ENCODE data around the gene MGARP. TPM values are rescaled to one million over a fixed set of nuclear protein-coding genes. Genes with fewer than 3 reads are reported as not detected.

The MGARP gene
- total RNA-seq, 2 experiments from 2014 or later, result not detected

DNA sequence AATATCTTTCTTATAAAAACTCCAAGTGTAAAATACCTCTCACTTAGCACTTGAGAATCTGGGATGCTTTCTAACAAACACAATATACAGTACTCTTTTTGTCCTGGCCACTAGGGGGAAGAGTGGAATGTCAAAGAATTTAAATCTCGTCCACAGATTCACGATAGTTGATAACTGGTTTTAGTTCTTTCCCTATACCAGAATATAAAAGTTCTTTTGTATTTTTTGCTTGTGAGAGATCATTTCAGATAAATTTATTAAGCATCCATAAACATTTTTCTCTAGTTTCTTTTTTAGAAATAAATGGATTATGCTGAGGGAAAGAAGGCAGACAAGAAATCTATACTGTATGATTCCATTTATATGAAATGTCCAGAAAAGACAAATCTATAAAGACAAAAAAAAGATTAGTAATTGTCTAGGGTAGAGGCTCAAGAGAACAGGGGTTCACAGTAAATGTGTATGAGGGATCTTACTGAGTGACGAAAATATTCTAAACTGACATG is 50.4 kb downstream of the MGARP start:
- POLR2A ChIA-PET, result no interaction called here
- peak; percentile 71 for ATAC-seq (ENCODE audit: poor library complexity)
- no peaks in the 10 kb centered on the region for H3K36me3 Mint-ChIP-seq (ENCODE audit: low read depth)

DNA sequence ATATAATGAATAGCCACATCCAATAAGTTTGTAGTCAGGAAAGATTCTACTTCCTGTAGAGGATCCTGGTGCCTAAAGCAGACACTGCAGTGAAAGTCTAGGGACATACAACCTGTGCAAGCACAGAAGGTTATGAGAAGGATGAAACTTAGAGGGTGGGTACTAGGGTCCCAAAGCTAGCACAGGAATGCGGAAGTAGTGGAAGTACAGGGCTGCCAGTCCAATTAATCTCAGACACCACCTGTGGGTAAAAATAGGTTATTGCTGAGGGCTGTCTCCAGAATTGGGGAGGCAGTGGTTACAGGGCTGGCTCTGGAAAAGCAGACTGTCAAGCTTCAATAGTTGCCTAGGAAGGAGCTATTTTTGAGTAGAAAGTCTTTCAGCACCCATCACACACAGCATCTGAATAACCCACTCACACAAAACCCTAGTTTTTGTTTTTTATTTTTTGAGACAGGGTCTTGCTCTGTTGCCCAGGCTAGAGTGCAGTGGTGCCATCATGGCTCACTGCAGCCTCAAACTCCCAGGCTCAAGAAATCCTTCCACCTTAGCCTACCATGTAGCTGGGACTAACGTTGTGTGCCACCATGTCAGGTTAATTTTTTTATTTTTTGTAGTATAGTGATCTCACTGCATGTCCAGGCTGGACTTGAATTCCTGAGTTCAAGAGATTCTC is 52.2 kb downstream of the MGARP start:
- intact Hi-C loops (cut with DNase I, micrococcal nuclease), result loop anchor here (2.0 to 10.0 kb wide), 5 partner anchors 67 to 307 kb away; no protein-coding TSS in a partner anchor
- CTCF ChIA-PET, result interaction anchor here (0.7 to 2.6 kb wide), 4 partner anchors 68 to 423 kb away, joined by 3 to 10 read pairs (median 4); no protein-coding TSS in a partner anchor

More for the DNA sequence above, 50.4 kb downstream of the MGARP start:
- Mint-ChIP-seq H3K4me1 (ENCODE audit: low read depth) (no peaks in the 10 kb centered on the region), H3K27ac (no peak overlapping the region), H3K4me3 (no peak overlapping the region), H3K27me3 (no peaks in the 10 kb centered on the region), H3K9me3 (no peaks in the 10 kb centered on the region)
- H3K4me1 ChIP-seq (ENCODE audit: insufficient read depth, low read length), result no peaks in the 10 kb centered on the region
- CTCF ChIA-PET, result interaction anchor here (0.9 to 2.6 kb wide), 2 partner anchors 66 to 72 kb away, joined by 3 to 10 read pairs; partner anchors contain the start of gene NAA15
- TF ChIP-seq, protein P1, sequence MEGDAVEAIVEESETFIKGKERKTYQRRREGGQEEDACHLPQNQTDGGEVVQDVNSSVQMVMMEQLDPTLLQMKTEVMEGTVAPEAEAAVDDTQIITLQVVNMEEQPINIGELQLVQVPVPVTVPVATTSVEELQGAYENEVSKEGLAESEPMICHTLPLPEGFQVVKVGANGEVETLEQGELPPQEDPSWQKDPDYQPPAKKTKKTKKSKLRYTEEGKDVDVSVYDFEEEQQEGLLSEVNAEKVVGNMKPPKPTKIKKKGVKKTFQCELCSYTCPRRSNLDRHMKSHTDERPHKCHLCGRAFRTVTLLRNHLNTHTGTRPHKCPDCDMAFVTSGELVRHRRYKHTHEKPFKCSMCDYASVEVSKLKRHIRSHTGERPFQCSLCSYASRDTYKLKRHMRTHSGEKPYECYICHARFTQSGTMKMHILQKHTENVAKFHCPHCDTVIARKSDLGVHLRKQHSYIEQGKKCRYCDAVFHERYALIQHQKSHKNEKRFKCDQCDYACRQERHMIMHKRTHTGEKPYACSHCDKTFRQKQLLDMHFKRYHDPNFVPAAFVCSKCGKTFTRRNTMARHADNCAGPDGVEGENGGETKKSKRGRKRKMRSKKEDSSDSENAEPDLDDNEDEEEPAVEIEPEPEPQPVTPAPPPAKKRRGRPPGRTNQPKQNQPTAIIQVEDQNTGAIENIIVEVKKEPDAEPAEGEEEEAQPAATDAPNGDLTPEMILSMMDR (IDR thresholded peaks at IDR 0.05), result peak; percentile 82
- peak in 4 of 14 experiments; percentile 17 to 71 (median 67) for DNase-seq
- no peak overlapping the region for H3K4me3 ChIP-seq (ENCODE audit: low read length)
- H3K27me3 ChIP-seq (ENCODE audit: control insufficient read depth in 1 of 2, insufficient read depth in 2 of 2, low read length in 2 of 2), result no peaks in the 10 kb centered on the region
- no peaks in the 10 kb centered on the region for H3K36me3 ChIP-seq (ENCODE audit: insufficient read depth, low read length)
- intact Hi-C loops (cut with DNase I, micrococcal nuclease), result loop anchor here (1.0 to 10.0 kb wide), 7 partner anchors 65 to 425 kb away; no protein-coding TSS in a partner anchor
- no peak overlapping the region for H3K27ac ChIP-seq (ENCODE audit: low read depth in 1 of 2, low read length in 2 of 2)
- no peaks in the 10 kb centered on the region for H3K9me3 ChIP-seq (ENCODE audit: control insufficient read depth in 1 of 2, insufficient read depth in 1 of 2, low read length in 2 of 2)

DNA sequence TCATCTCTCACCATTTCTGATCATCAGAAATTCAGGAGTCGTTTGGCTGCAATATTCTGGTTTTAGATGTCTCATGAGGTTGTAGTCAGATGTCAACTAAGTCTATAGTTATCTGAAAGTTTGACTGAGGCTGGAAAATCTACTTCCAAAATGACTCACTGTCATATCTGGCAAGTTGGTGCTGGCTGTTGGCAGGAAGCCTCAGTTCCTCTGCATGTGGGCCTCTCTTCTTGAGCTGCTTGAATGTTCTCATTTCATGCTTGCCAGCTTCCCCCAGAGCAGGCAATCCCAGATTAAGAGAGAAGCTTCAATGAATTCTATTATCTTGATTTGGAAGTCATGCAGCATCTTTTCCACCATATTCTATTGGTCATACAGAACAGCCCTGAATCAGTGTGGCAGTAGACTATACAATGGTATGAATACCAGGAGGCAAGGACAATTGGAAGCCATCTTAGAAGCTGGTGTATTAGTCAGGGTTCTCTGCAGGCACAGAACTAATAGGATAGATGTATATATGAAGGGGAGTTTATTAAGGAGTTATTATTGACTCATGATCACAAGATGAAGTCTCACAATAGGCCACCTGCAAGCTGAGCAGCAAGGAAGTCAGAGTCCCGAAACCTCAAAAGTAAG is 56.2 kb downstream of the MGARP start:
- Histone ChIP-seq H3K27me3 (ENCODE audit: control insufficient read depth in 1 of 2, insufficient read depth in 2 of 2, low read length in 2 of 2) (no peaks in the 10 kb centered on the region), H3K9me3 (ENCODE audit: control insufficient read depth in 1 of 2, insufficient read depth in 1 of 2, low read length in 2 of 2) (no peaks in the 10 kb centered on the region), H3K36me3 (ENCODE audit: insufficient read depth, low read length) (no peaks in the 10 kb centered on the region), H3K4me1 (ENCODE audit: insufficient read depth, low read length) (no peaks in the 10 kb centered on the region), H3K27ac (ENCODE audit: low read depth in 1 of 2, low read length in 2 of 2) (no peak overlapping the region), H3K4me3 (ENCODE audit: low read length) (no peak overlapping the region)
- Mint-ChIP-seq H3K27me3 (no peaks in the 10 kb centered on the region), H3K4me3 (no peak overlapping the region), H3K9me3 (no peaks in the 10 kb centered on the region), H3K27ac (no peak overlapping the region), H3K4me1 (ENCODE audit: low read depth) (no peaks in the 10 kb centered on the region), H3K36me3 (ENCODE audit: low read depth) (no peaks in the 10 kb centered on the region)
- ChIA-PET CTCF (interaction anchor here (1.0 kb wide), 1 partner anchor 72 kb away, joined by 3 read pairs; no protein-coding TSS in a partner anchor), POLR2A (no interaction called here)
- TF ChIP-seq, protein P1 (IDR thresholded peaks at IDR 0.05), result no peak
- DNase-seq, result no peak
- intact Hi-C loops (cut with DNase I, micrococcal nuclease), result loop anchor here in 1 of 2 experiments (10.0 kb wide), 1 partner anchor 311 kb away; no protein-coding TSS in a partner anchor
- no peak for ATAC-seq (ENCODE audit: poor library complexity)

More for the DNA sequence above, 52.2 kb downstream of the MGARP start:
- H3K27ac ChIP-seq (ENCODE audit: low read depth in 1 of 2, low read length in 2 of 2), result no peak overlapping the region
- ATAC-seq (ENCODE audit: poor library complexity) (no peak), DNase-seq (peak in 3 of 14 experiments; percentile 23 to 37 (median 35))
- H3K4me3 ChIP-seq (ENCODE audit: low read length), result no peak overlapping the region
- H3K4me3 Mint-ChIP-seq, result no peak overlapping the region
- H3K36me3 ChIP-seq (ENCODE audit: insufficient read depth, low read length), result no peaks in the 10 kb centered on the region
- no peaks in the 10 kb centered on the region for H3K27me3 Mint-ChIP-seq
- H3K36me3 Mint-ChIP-seq (ENCODE audit: low read depth), result no peaks in the 10 kb centered on the region
- H3K27me3 ChIP-seq (ENCODE audit: control insufficient read depth in 1 of 2, insufficient read depth in 2 of 2, low read length in 2 of 2), result no peaks in the 10 kb centered on the region
- H3K4me1 Mint-ChIP-seq (ENCODE audit: low read depth), result no peaks in the 10 kb centered on the region
- H3K4me1 ChIP-seq (ENCODE audit: insufficient read depth, low read length), result no peaks in the 10 kb centered on the region
- no peak overlapping the region for H3K27ac Mint-ChIP-seq
- no peaks in the 10 kb centered on the region for H3K9me3 Mint-ChIP-seq
- no peaks in the 10 kb centered on the region for H3K9me3 ChIP-seq (ENCODE audit: control insufficient read depth in 1 of 2, insufficient read depth in 1 of 2, low read length in 2 of 2)
- POLR2A ChIA-PET, result interaction anchor here (0.5 to 1.4 kb wide), 3 partner anchors 49 to 68 kb away, joined by 3 to 5 read pairs (median 5); no protein-coding TSS in a partner anchor
- TF ChIP-seq, protein P1 (IDR thresholded peaks at IDR 0.05), result peak; percentile 11
